Prostate gland (tissue), 2 donors: ENCODE data around the gene PRICKLE2.
A peak's percentile ranks its signal among the peaks of the same experiment; 100 is the strongest.

ENCODE experiments used
- CTCF ChIP-seq, 4 experiments: fragments of 200-600 bp in 2 of 4; fragments of 450-650 bp in 2 of 4; sonication (generic) in 2 of 4; IDR thresholded peaks; 1 replicate in 3 of 4; 2 replicates in 1 of 4; pipeline ENCODE4 v1.5.1; 2016 to 2019; ENCODE audit warnings: antibody characterized with exemption in 4 of 4, mild to moderate bottlenecking in 2 of 4, moderate library complexity in 2 of 4
- POLR2A ChIP-seq: fragments of 450-650 bp; IDR thresholded peaks from one replicate; pipeline ENCODE4 v1.6.1; 2016; ENCODE audit warnings: antibody characterized with exemption, mild to moderate bottlenecking

- peak in 1 of 4 experiments; percentile 11 for TF ChIP-seq CTCF (IDR thresholded peaks at IDR 0.05)
- TF ChIP-seq POLR2A, result no peak
Observed at GRCh38 chr3:64224826-64225610, at the start of gene PRICKLE2.
